Large intestine (tissue), 3 donors: ENCODE data around the gene ADGRL3. TPM values are rescaled to one million over a fixed set of nuclear protein-coding genes. Genes with fewer than 3 reads are reported as not detected.

ENCODE experiments used
- DNase-seq, 2 donors: peaks; one replicate each; pipeline versions ENCODE4 v3.0.0 to v3.0.0-alpha.2; 2013
- H3K27ac ChIP-seq: one replicate; pipeline ENCODE4 v1.5.1; 2013; ENCODE audit warnings: low read length
- H3K27me3 ChIP-seq: 2 replicates; pipeline ENCODE4 v1.6.1; 2013; ENCODE audit warnings: low read length; ENCODE audit not compliant: control insufficient read depth, insufficient read depth
- H3K36me3 ChIP-seq: 2 replicates; pipeline ENCODE4 v1.6.1; 2013; ENCODE audit warnings: low read length; ENCODE audit not compliant: control insufficient read depth, insufficient read depth
- H3K4me1 ChIP-seq: one replicate; pipeline ENCODE4 v1.6.1; 2013; ENCODE audit warnings: low read length; ENCODE audit not compliant: control insufficient read depth, insufficient read depth
- H3K4me3 ChIP-seq: one replicate; pipeline ENCODE4 v1.5.1; 2013; ENCODE audit warnings: low read length
- H3K9me3 ChIP-seq: one replicate; pipeline ENCODE4 v1.6.1; 2013; ENCODE audit warnings: mild to moderate bottlenecking, low read depth, low read length, moderate library complexity; ENCODE audit not compliant: control insufficient read depth
- WGBS: methylation state at CpG from one replicate; pipeline ENCODE4 v1.1.5; 2013; ENCODE audit warnings: low lambda C conversion rate; ENCODE audit not compliant: insufficient coverage; 5-methylcytosine and 5-hydroxymethylcytosine counted together
- polyA plus RNA-seq: library from polyadenylated mRNA; unstranded; fragments of 120-200 nt; gene quantifications from one replicate; pipeline ENCODE4 v1.2.1, GENCODE V29; 2013

ADGRL3 gene
- polyA plus RNA-seq, 1 donor, result 9.8 TPM

DNA sequence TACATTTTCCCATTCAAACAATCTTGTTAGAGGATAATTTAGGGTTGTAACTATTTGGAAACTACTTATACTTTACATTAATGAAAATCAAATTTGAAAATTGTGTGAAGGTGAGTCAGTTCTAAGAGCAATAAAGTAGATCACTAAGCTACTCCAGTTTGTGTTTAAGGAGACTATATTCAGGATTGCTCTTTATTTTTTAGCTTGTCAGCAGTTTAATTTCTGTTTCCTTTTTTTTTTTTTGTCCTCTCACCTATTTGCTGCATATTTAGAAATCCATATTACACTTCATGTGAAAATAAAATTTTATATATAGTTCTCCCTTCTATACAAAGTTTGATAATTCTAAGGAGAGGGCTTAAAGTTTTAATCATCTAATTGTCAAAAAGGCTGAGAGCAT, 691.8 kb downstream of the ADGRL3 start:
- no peak overlapping the region for H3K27ac ChIP-seq
- no peak overlapping the region for H3K4me3 ChIP-seq
- H3K9me3 ChIP-seq, result no peaks in the 10 kb centered on the region
- no peaks in the 10 kb centered on the region for H3K4me1 ChIP-seq
- DNase-seq, result no peak
- H3K36me3 ChIP-seq, result no peaks in the 10 kb centered on the region
- no peaks in the 10 kb centered on the region for H3K27me3 ChIP-seq

DNA sequence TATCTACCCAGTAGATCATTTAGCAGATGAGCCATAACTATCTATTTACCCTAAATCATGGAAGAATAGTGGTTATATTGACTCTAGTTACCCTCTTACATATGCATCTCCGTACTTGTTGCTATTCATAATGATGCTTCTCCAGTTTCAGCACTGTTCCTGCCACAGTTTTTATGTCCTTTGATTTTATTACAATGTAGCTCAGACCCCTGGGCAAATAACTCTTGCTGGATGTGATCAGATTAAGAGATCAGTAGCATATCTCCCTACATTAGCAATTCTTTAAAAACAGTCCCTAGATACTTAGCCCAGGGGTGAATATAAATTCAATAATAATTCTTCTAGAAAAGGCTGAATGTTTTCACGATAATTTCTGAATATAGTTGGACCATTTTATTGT, 696.5 kb downstream of the ADGRL3 start:
- no peak for DNase-seq
- Histone ChIP-seq H3K4me1 (no peaks in the 10 kb centered on the region), H3K9me3 (no peaks in the 10 kb centered on the region), H3K27ac (no peak overlapping the region), H3K4me3 (no peak overlapping the region), H3K27me3 (no peaks in the 10 kb centered on the region), H3K36me3 (no peaks in the 10 kb centered on the region)
- WGBS, result 100% methylated on average over 2 of the region's 2 CpGs

DNA sequence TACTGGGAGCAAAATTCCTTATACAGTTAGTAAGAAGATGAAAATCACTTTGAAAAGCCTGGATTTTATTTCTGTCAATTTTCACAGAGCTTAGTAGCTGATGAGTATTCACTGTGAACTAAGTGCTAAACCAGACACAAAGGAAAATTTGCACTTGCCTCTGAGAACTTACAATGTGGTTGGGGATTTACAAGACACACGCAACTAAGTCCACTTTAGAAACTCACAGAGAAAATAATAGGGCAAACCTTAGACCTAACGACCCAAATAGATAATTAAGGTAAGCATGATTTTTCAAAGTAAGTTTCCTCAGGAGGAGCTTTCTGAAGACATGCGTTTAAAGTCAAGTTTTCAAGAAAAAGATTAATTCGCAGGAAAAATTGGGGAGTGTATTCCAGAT, 708.9 kb downstream of the ADGRL3 start:
- 80% methylated on average over 4 of the region's 4 CpGs for WGBS
- H3K9me3 ChIP-seq, result no peaks in the 10 kb centered on the region
- DNase-seq, result no peak
- H3K27ac ChIP-seq, result no peak overlapping the region
- no peaks in the 10 kb centered on the region for H3K36me3 ChIP-seq
- H3K27me3 ChIP-seq, result no peaks in the 10 kb centered on the region
- H3K4me1 ChIP-seq, result peaks cover 2% of the 10 kb centered on the region
- H3K4me3 ChIP-seq, result no peak overlapping the region

DNA sequence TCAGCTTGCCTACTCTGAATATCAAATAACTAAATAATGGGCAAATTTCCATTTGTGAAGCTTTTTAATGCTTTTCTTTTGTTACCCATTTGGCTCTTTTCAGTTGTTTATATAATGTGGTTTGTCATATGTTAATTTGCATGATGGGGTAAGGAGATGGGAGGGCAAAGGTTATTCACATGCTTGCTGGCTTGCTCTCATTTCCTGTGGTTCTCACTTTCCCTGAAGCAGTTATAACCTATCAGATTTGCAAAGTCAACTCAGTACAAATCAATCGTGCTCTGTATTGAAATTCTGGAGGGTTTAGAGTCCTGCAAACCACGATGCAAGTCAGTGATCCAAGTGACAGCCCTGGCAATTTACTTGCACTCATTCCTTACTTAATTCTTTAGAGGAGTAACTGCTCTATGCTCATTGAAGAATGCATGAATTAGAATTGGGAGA, 711.2 kb downstream of the ADGRL3 start:
- no peaks in the 10 kb centered on the region for H3K36me3 ChIP-seq
- H3K27me3 ChIP-seq, result no peaks in the 10 kb centered on the region
- H3K27ac ChIP-seq, result no peak overlapping the region
- H3K4me3 ChIP-seq, result no peak overlapping the region
- H3K9me3 ChIP-seq, result no peaks in the 10 kb centered on the region
- no CpG with 5 or more reads among the region's 2 CpGs for WGBS
- DNase-seq, result peak in 1 of 2 donors; percentile 48
- H3K4me1 ChIP-seq, result peaks cover 2% of the 10 kb centered on the region

DNA sequence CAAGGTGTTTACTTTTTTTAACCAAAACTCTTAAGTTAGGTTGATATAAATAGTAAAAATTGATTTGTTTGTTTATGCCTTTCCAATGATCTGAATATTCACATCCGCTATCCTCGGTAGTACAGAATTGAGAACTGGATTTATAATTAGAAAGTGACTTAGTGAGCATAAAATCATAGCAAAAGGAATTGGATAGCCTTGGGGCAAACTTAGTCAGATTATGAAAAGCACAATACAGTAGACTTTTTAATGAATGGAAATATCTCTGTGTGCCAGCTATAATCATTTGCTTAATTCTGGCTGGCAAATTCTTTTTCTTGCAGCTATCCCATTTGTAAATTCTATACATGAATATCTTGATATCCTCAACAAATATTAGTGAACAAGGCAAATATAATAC, 713.5 kb downstream of the ADGRL3 start:
- H3K27ac ChIP-seq, result no peak overlapping the region
- H3K4me1 ChIP-seq, result peaks cover 2% of the 10 kb centered on the region
- WGBS, result no CpG with 5 or more reads among the region's 2 CpGs
- no peaks in the 10 kb centered on the region for H3K36me3 ChIP-seq
- no peaks in the 10 kb centered on the region for H3K9me3 ChIP-seq
- no peak overlapping the region for H3K4me3 ChIP-seq
- no peak for DNase-seq
- H3K27me3 ChIP-seq, result no peaks in the 10 kb centered on the region

DNA sequence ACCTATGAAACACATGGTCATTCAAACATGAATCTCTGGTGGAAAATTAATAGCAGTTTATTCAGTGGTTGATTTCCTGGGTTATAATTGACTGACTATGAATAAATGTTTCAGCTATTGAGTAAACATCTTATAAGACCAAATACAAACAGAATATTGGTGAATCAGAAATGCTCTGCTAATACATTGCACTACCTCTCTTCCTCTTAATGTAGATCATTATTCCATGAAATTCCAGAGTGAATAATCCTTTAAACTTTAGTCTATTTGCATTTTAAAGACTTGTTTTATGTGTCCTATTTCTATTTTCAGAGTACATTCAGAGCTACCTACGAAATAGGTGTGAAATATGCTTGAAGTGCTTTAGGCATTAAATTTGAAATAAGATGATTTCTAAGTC, 715.4 kb downstream of the ADGRL3 start:
- Histone ChIP-seq H3K36me3 (no peaks in the 10 kb centered on the region), H3K9me3 (no peaks in the 10 kb centered on the region), H3K27ac (no peak overlapping the region), H3K27me3 (no peaks in the 10 kb centered on the region), H3K4me1 (peaks cover 2% of the 10 kb centered on the region), H3K4me3 (no peak overlapping the region)
- no peak for DNase-seq
- WGBS, result 100% methylated on average over 1 of the region's 1 CpG

DNA sequence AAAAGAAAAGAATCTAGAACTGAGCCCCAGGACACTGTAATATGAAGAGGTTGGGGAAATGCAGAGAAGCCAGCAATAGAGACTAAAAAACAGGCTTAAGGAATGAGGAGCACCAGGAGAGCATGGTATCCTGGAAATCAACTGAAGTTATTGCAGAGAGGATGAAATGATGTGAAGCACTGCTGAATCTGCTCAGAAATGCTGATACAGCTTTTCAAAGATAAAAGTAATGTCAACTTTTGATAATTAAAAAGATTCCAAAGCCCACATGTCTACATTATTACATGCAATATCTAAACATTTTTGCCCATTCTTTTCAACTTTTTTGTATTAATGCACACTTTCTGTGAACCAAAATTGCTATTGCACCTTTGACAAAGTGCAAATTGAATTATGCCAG, 718.4 kb downstream of the ADGRL3 start:
- Histone ChIP-seq H3K4me1 (peaks cover 5% of the 10 kb centered on the region), H3K27me3 (no peaks in the 10 kb centered on the region), H3K4me3 (no peak overlapping the region), H3K9me3 (no peaks in the 10 kb centered on the region), H3K36me3 (no peaks in the 10 kb centered on the region), H3K27ac (no peak overlapping the region)
- no peak for DNase-seq

DNA sequence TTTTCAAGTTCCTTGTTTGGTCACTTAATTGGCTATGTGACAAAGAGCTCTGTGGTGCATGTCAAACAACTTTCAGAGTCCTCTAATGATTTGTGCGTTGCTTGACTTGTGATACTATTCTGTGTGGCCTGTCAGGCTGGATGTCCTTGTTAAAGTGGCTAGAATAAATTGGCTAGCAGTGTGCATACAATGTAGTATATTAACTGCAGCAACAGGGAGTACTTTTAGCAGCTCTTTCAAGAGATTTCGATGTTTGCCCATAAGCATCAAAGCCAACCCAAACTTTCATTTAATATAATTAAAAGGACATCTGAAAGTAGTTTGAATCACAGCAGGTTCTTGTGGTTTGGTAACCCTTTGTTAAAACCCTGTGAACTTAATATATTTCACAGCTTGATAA, 718.9 kb downstream of the ADGRL3 start:
- Histone ChIP-seq H3K27ac (no peak overlapping the region), H3K4me3 (no peak overlapping the region), H3K9me3 (no peaks in the 10 kb centered on the region), H3K27me3 (no peaks in the 10 kb centered on the region), H3K4me1 (peaks cover 5% of the 10 kb centered on the region), H3K36me3 (no peaks in the 10 kb centered on the region)
- no CpG with 5 or more reads among the region's 2 CpGs for WGBS
- DNase-seq, result no peak

DNA sequence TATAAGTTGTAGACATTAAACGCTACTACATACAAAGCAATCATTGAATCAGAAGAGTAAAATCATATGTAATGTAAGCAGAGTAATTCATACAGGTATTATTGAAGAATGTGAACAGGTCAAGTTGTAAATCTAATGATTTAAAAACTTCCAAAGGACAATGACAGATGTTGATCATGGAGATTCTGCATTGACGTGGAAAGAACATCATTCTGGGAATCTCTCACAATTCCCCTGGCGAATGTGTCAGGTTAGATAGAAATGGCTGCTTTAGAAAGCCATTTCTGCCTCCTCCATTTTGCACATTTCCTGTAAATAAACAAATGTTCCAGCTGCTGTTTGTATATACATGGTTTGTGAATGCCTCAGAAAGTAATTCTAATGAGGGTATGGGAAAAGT, 719.4 kb downstream of the ADGRL3 start:
- H3K27ac ChIP-seq, result no peak overlapping the region
- no peaks in the 10 kb centered on the region for H3K9me3 ChIP-seq
- H3K27me3 ChIP-seq, result no peaks in the 10 kb centered on the region
- H3K4me3 ChIP-seq, result no peak overlapping the region
- 86% methylated on average over 1 of the region's 3 CpGs for WGBS
- H3K4me1 ChIP-seq, result peaks cover 5% of the 10 kb centered on the region
- no peak for DNase-seq
- H3K36me3 ChIP-seq, result no peaks in the 10 kb centered on the region

DNA sequence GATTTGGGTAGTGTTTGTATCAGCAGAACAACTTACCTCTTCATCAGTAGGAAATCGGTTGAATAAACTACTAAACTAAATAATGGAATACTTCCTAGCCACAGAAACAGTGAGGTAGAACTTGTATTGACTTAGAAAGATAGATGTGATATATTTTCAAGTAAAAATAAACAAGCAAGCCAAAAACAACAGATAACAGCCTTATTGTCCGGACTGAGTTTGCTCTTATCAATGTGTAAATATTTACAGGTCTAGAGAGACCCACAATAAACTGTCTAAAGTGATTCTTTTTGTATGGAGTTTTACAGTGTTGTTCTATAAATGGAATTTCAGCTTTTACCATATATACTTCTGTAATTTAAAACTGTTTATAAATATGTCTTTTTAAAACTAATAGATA, 721.8 kb downstream of the ADGRL3 start:
- Histone ChIP-seq H3K27me3 (no peaks in the 10 kb centered on the region), H3K4me1 (peaks cover 5% of the 10 kb centered on the region), H3K27ac (no peak overlapping the region), H3K4me3 (no peak overlapping the region), H3K9me3 (no peaks in the 10 kb centered on the region), H3K36me3 (no peaks in the 10 kb centered on the region)
- WGBS, result 28% methylated on average over 2 of the region's 2 CpGs
- DNase-seq, result no peak

DNA sequence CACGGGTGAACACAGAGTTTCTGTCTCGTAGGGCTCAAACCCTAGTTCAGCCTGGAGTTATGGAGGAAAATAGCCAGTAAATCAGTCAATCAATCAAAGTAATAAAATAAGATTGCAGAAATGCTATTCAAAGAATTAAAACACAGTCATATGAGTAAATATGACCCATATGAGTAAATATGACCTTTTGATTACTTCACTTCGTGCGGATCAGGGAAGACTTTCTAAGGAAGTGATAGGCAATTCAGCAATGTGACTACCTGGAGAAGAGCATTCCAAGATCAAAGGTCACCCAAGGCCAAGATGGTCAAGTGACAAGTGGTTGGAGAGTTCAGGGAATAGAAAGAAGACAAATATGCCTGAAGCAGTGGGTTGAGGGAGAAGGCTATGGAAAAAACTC, 722.6 kb downstream of the ADGRL3 start:
- H3K4me1 ChIP-seq, result peaks cover 5% of the 10 kb centered on the region
- H3K9me3 ChIP-seq, result no peaks in the 10 kb centered on the region
- no peaks in the 10 kb centered on the region for H3K27me3 ChIP-seq
- peak; percentile 63 to 82 for DNase-seq
- WGBS, result 40% methylated on average over 1 of the region's 4 CpGs
- H3K4me3 ChIP-seq, result no peak overlapping the region
- peak overlapping the region; percentile 39 for H3K27ac ChIP-seq
- H3K36me3 ChIP-seq, result no peaks in the 10 kb centered on the region
